Fibroblast of mammary gland (primary cell): ENCODE results near the gene ANKRD39.

Experiments used
- DNase-seq: peaks from one replicate; pipeline ENCODE4 v3.0.0-alpha.2; 2010; ENCODE audit warnings: low read depth
- H3K4me3 ChIP-seq: 2 replicates; pipeline ENCODE4 v1.5.1; 2011; ENCODE audit warnings: low read depth, mild to moderate bottlenecking, low read length, moderate library complexity; ENCODE audit not compliant: control insufficient read depth
- CTCF ChIP-seq: conservative IDR thresholded peaks from 2 replicates; pipeline ENCODE4 v1.5.1; 2011; ENCODE audit warnings: low read depth, low read length, inconsistent platforms; ENCODE audit not compliant: control insufficient read depth, insufficient read depth

The ANKRD39 gene

DNA sequence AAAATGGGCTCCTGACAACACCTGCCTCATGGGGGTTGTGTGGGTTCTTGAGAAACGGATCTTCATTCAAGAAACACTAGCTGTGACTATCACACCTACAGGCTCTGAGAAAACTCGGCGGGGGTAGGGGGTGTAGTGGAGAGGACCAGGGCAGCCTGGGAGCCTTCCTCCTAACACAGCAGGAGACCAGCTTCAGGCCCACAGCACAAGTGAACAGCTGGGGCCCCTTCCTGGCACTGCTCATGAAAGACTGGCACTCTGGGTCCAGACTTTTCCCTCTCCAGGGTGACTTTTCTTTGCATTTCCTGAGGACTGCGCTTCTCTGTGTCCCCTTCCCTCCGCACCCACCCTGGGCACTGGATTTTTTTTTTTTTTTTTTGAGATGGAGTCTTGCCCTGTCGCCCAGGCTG is 19.2 kb upstream of the ANKRD39 start:
- no peak for TF ChIP-seq CTCF
- no peak overlapping the region for H3K4me3 ChIP-seq
- no peak for DNase-seq

- H3K4me3 ChIP-seq, result no peak overlapping the region
- DNase-seq, result peak; percentile 75
- TF ChIP-seq CTCF, result no peak
Measured at GRCh38 chr2:96876269-96877041, 18.6 kb upstream of the ANKRD39 start.

DNA sequence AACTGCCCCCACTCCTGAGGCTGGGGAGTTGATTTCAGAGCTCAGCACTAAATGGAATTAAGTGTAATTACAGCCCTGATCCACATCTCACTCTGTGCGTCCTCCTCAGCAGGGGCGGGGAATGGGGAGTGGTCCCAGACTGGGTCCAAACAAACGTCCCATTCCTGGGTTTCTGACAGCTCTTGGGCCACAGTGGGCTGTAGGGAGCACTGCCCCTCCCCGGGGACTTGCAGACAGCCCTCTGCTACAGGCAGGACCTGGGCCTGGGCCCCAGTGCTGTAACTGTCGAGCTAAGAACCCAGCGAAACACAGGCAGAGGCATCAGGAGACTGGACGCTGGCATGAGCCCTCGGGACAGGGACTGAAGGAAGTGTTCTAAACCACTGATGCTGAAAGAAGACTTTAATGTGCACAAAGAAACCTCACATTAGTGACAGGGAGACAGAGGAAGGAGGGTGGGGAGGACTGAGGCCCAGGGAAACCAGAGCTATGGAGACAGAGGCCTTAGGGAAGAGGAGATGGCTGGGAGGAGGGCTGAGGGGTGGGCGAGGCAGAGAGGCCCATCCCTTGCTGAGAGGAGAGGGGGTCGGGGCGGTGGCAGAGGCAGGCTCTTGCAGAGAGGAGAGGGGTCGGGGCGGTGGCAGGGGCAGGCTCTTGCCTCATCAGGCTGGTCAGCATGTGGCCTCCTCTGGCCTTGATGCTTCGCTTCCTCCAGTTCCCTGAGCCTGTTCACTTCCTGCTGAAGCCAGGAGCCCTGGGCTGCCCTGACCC is 17.9 kb upstream of the ANKRD39 start:
- DNase-seq, result no peak
- no peak for TF ChIP-seq CTCF
- no peak overlapping the region for H3K4me3 ChIP-seq

DNA sequence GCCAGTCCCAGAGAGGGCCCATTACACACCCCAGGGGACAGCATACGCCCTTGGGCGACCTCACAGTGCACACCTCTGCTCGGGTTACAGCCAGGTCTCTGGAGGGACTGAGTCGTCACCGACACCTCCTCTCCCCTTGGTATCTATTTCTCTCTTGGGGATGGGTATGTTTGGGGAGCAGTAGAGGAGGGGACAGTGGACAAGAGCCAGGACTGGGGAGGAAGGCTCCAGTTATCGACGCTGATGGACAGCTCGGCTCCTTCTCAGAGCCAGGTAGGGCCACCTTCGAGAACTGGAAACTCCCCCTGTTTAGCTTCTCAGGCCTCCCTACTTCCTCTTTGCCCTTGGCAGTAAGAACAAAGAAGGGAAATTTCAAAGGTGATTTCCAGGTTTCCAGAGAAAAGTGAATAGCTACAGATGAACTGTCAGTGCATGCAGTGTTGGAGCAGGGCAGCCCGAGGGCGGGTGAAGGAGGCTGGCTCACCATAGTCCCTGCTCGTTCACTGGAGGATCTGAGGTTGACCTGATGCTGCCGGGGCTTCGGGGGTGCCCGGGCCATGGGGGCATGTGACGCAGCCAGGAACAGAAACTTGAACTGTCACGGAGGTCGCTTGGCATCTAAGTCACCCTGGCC is 16.5 kb upstream of the ANKRD39 start:
- no peak overlapping the region for H3K4me3 ChIP-seq
- no peak for DNase-seq
- TF ChIP-seq CTCF, result no peak

DNA sequence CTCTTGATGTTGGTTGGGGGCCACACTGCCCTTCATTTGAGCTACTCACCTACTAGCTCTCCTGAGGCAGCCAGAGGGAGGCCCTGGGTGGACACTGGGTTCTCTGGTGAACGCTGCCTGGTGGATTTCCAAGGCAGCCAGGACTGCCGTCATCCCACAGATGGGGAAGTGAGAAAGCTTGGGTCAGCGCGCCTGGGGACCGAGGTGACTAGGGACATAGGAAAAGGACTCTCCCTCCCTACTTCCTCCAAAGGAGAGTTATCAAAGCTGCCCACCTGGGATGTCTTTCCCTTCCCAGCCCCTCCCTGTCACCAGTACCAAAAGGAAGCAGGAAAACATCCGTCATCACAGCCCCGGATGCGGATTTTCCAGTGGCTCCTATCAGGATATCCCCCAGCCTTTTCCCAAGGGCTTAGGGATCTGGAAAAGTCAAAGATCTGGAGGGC is 15.9 kb upstream of the ANKRD39 start:
- no peak overlapping the region for H3K4me3 ChIP-seq
- no peak for DNase-seq
- no peak for TF ChIP-seq CTCF

DNA sequence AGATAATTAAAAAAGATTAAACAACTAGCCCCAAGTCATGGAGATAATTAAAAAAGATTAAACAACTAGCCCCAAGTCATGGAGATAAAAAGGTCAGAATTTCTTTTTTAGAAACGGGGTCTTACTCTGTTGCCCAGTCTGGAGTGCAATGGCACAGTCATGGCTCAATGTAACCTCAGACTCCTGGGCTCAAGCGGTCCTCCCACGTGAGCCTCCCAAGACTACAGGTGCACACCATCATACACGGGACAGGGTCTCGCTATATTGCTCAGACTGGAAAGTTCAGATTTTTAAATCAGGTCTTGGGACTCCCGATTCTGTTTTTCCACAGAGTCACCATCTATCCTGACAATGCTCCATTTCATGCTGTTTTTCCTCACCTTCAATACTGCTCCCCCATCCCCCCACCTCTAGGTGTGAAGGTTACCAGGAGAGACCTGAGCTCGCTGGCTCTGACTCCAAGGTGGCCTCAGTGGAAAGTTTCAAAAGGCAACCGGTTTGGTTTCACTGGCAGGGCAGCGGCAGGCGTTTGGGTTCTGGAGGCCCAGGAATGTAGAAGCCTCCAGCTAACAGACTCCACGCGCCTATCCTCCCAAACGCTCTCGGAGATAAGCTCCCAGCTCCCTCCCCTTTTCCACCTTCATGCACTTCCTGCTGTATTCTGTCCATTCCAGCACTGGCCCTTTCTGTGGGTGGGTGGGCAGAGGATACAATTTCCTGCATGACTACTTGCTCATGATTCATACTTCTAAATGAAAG is 15.0 kb upstream of the ANKRD39 start:
- no peak for TF ChIP-seq CTCF
- DNase-seq, result peak; percentile 38
- no peak overlapping the region for H3K4me3 ChIP-seq
